GM19455 (cell line): ENCODE measurements around the gene SCD5.

Experiments used
- ATAC-seq: cut with Tn5 transposase; IDR thresholded peaks from one replicate; pipeline ENCODE4 v1.9.1; 2021; ENCODE audit not compliant: unreplicated experiment

Gene SCD5

GRCh38 chr4:82737354-82737753, 61.2 kb downstream of the SCD5 start:
- ATAC-seq, result no peak

- no peak for ATAC-seq
These were observed 65.0 kb downstream of the SCD5 start for GRCh38 chr4:82733636-82734035.

GRCh38 chr4:82728301-82728700, 70.3 kb downstream of the SCD5 start:
- ATAC-seq, result no peak

- ATAC-seq, result no peak
These were observed 72.0 kb downstream of the SCD5 start for GRCh38 chr4:82726596-82726995.

GRCh38 chr4:82721819-82722423, 76.7 kb downstream of the SCD5 start:
- ATAC-seq, result no peak

GRCh38 chr4:82718162-82718940, 80.2 kb downstream of the SCD5 start:
- ATAC-seq, result no peak

- ATAC-seq, result no peak
These were observed 82.6 kb downstream of the SCD5 start for GRCh38 chr4:82715731-82716617.

GRCh38 chr4:82713856-82714255, 84.7 kb downstream of the SCD5 start:
- no peak for ATAC-seq

- no peak for ATAC-seq
These were observed 86.0 kb downstream of the SCD5 start for GRCh38 chr4:82712561-82712960.

- ATAC-seq, result no peak
These were observed 87.3 kb downstream of the SCD5 start for GRCh38 chr4:82711158-82711785.

GRCh38 chr4:82710197-82710929, 88.2 kb downstream of the SCD5 start:
- no peak for ATAC-seq

GRCh38 chr4:82708982-82709381, 89.6 kb downstream of the SCD5 start:
- ATAC-seq, result no peak

- no peak for ATAC-seq
These were observed 92.1 kb downstream of the SCD5 start for GRCh38 chr4:82706349-82707000.

GRCh38 chr4:82705928-82706300, 92.7 kb downstream of the SCD5 start:
- no peak for ATAC-seq

- no peak for ATAC-seq
These were observed 93.2 kb downstream of the SCD5 start for GRCh38 chr4:82705169-82705927.

GRCh38 chr4:82704156-82704555, 94.4 kb downstream of the SCD5 start:
- no peak for ATAC-seq

GRCh38 chr4:82698412-82698811, 100.2 kb downstream of the SCD5 start:
- ATAC-seq, result no peak

- ATAC-seq, result no peak
These were observed 101.0 kb downstream of the SCD5 start for GRCh38 chr4:82697561-82697960.

GRCh38 chr4:82696117-82696860, 102.3 kb downstream of the SCD5 start:
- ATAC-seq, result no peak
